T1000 (cell line): Measurements from ENCODE around the gene TSTD2.
"Not testable (repeated sequence)": the region's sequence is repeated elsewhere in the genome, so short reads cannot be mapped to it uniquely, and the experiment has no call there.

ENCODE experiments used
- DNase-seq: peaks from one replicate; lab custom pipeline; 2025; ENCODE audit warnings: mixed read lengths; lab: John Stamatoyannopoulos, UW

TSTD2 gene

GRCh38 chr9:97586909-97587308 is 46.3 kb downstream of the TSTD2 start:
- DNase-seq = not testable (repeated sequence)

GRCh38 chr9:97584778-97585177 is 48.4 kb downstream of the TSTD2 start:
- DNase-seq = not testable (repeated sequence)

- not testable (repeated sequence) for DNase-seq
Measured at GRCh38 chr9:97581590-97581989, 51.6 kb downstream of the TSTD2 start.

DNA sequence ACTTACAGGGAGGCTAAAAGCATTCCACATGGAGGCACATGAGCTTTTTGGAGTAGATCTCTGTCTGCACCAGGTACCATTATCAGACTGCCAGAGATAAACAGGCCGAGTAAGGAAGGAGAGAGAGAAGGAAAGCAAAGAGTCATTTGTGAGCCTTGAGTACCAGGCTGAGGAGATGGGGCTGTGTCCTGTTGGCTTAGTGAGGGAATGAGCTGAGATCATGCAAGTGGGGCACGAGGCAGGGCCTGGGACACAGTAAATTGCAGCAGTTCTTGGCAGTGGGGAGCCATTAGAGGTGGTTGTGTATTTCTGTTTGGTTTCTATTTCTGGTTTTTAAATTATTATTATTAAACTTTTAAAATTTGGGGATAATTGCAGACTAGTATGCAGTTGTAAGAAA is 53.3 kb downstream of the TSTD2 start:
- DNase-seq = no peak

- DNase-seq = no peak
Measured at GRCh38 chr9:97578846-97579245, 54.3 kb downstream of the TSTD2 start.

GRCh38 chr9:97577051-97577450 is 56.1 kb downstream of the TSTD2 start:
- DNase-seq = no peak

- no peak for DNase-seq
Measured at GRCh38 chr9:97575673-97576200, 57.4 kb downstream of the TSTD2 start.

DNA sequence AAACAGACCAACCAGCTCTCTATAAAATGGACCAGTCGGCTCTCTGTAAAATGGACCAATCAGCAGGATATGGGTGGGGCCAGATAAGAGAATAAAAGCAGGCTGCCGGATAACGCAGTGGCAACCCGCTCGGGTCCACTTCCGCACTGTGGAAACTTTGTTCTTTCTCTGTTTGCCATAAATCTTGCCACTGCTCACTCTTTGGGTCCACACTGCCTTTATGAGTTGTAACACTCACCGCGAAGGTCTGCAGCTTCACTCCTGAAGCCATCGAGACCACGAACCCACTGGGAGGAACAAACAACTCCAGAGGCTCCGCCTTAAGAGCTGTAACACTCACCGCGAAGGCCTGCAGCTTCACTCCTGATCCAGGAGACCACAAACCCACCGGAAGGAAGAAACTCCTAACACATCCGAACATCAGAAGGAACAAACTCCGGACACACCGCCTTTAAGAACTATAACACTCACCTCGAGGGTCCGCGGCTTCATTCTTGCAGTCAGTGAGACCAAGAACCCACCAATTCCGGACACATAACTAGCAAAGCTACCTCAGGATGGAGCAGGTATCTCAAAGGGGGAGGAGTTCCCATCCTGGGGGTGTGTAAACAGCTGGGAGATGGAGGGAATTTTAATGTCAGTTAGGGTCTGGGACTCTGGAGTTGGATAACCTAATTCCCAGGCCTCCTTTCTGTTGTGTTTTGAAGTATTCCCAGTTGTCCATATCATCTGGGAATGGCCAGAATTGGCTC is 58.1 kb downstream of the TSTD2 start:
- DNase-seq = not testable (repeated sequence)

DNA sequence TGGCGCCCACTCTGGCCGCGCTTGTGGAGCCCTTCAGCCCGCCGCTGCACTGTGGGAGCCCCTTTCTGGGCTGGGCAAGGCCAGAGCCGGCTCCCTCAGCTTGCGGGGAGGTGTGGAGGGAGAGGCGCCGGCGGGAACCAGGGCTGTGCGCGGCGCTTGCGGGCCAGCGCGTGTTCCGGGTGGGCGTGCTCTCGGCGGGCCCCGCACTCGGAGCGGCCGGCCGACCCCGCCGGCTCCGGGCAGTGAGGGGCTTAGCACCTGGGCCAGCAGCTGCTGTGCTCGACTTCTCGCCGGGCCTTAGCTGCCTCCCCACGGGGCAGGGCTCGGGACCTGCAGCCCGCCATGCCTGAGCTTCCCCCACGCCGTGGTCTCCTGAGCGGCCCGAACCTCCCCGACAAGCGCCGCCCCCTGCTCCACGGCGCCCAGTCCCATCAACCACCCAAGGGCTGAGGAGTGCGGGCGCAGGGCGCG is 59.0 kb downstream of the TSTD2 start:
- DNase-seq = not testable (repeated sequence)

DNA sequence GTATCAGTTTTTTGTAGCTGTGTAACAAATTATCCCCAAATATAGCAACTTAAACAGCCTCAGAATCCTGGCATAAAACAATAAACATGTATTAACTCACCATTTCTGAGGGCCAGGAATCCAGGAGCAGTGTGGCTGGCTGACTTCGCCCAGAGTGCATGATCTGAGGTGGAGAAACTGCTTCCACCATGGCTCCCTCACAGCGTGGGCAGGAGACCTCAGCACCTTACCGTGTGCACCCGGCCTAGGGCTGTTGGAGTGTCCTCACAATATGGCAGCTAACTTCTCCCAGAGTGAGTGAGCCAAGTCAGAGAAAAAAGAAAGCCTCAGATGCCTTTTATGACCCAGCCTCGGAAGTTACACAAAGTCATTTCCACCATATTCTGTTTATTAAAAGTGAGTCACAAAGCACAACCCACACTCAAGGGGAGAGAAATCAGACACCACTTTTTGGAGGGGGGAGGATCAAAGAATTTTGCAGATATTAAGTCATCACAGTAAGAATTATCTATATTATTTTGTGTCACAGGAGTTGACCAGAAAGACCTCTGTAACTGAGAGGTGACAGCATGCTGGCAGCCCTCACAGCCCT is 59.6 kb downstream of the TSTD2 start:
- DNase-seq = no peak

DNA sequence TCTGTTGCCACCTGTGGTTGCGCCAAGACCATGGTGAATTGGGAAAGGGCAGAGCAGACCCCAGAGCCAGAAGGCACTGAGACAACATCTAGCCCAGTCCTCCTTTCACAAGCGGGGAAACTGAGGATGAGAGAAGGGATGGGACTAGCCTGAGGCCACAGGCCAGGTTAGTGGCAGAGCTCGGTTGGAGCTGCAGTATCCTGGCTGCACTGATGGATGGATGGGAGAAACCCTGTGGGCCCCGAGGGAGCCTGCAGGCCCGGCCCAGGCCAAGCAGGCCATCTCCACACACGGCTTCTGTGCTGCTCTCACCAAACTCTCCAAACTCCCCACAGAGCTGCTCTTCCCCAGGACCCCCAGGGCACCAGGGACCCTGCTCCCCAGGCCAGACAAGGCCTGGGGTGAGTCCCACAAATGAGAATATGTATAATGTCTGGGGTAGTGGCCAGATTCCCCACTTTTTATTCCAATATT is 60.2 kb downstream of the TSTD2 start:
- DNase-seq = no peak

- no peak for DNase-seq
Measured at GRCh38 chr9:97572196-97572891, 60.8 kb downstream of the TSTD2 start.

- DNase-seq = no peak
Measured at GRCh38 chr9:97571664-97572063, 61.5 kb downstream of the TSTD2 start.

GRCh38 chr9:97570899-97571298 is 62.3 kb downstream of the TSTD2 start:
- DNase-seq = no peak

DNA sequence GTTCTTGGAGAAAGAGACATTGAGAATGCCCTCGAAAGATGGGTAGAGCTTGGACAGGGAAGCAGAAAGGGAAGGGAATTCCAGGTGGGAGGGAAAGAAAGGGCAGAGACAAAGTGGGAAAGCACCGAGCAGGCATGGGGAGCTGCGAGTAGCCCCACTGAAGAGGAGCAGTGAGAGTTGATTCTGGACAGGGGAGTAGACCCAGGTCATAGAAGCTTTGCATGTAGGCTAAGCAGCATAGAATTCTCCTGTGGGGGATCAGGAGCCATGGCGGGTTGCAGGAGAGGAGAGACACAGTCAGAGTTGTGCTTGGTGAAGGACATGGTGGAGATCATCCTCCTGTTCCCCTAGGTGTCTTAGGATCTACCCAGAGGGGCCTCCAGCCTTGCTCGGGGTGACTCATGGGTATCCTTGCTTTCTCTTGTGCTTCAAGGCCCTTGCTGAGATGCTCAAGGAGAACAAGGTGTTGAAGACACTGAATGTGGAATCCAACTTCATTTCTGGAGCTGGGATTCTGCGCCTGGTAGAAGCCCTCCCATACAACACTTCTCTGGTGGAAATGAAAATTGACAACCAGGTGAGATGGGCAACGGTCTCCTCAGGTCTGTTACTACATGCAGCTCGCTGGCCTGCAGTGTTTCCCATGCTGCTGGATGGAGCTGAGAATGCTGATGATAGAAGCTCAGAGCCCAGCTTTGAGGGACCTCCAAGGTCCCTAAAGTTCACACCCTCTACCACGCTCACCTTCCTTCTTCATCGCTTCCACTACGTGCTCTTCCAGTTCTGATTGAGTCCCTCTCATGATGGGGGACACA is 64.5 kb downstream of the TSTD2 start:
- DNase-seq = no peak

GRCh38 chr9:97567894-97568202 is 65.3 kb downstream of the TSTD2 start:
- no peak for DNase-seq

- DNase-seq = no peak
Measured at GRCh38 chr9:97567182-97567893, 65.8 kb downstream of the TSTD2 start.

- DNase-seq = no peak
Measured at GRCh38 chr9:97565262-97565661, 67.9 kb downstream of the TSTD2 start.

GRCh38 chr9:97564291-97565175 is 68.6 kb downstream of the TSTD2 start:
- peak; percentile 3 for DNase-seq

- no peak for DNase-seq
Measured at GRCh38 chr9:97563458-97564135, 69.6 kb downstream of the TSTD2 start.
